ENCODE measurements around the gene ITGA2B.

- no peak for TF ChIP-seq CTCF (IDR thresholded peaks at IDR 0.05; ENCODE audit: low read depth, low read length)
- TF ChIP-seq EZH2phosphoT487 (IDR thresholded peaks at IDR 0.05; ENCODE audit: low read depth): no peak
These were observed 25.1 kb upstream of the ITGA2B start for GRCh38 chr17:44414394-44415155.

Data from OCI-LY3 (cell line).